ENCODE results near the gene MRPS30. TPM values are rescaled to one million over a fixed set of nuclear protein-coding genes. Genes with fewer than 3 reads are reported as not detected.
"Not testable (repeated sequence)": the region's sequence is repeated elsewhere in the genome, so short reads cannot be mapped to it uniquely, and the experiment has no call there.

Gene MRPS30
- total RNA-seq, 1 donor from 2014 or later, result 59.9 TPM

DNA sequence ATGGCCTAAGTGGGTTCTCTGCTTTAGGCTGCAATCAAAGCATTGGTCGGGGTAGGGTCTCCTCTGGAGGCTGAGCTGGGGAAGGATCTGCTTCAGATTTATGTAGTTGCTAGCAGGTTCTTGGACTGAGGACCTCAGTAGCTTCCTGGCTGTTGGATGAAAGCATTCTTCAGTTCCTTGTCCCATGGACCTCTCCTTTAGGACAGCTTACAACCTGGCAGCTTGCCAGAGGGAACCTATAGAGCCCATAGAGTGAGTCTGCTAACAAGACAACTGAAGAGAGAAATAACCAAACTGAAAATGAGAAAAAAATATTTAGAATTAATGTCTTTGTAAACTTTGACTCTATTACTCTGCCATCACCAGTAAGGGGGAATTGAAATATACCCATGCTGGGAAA, 12.4 kb downstream of the MRPS30 start:
- DNase-seq, result no peak

- DNase-seq, result not testable (repeated sequence)
Observed at GRCh38 chr5:44824662-44825061, 15.9 kb downstream of the MRPS30 start.

GRCh38 chr5:44827681-44828080, 18.9 kb downstream of the MRPS30 start:
- DNase-seq, result no peak

GRCh38 chr5:44828719-44829118, 20.0 kb downstream of the MRPS30 start:
- no peak for DNase-seq

- DNase-seq, result no peak
Observed at GRCh38 chr5:44830951-44831350, 22.2 kb downstream of the MRPS30 start.

GRCh38 chr5:44833249-44833648, 24.5 kb downstream of the MRPS30 start:
- DNase-seq, result no peak

GRCh38 chr5:44835693-44836092, 26.9 kb downstream of the MRPS30 start:
- no peak for DNase-seq

- DNase-seq, result no peak
Observed at GRCh38 chr5:44839018-44839681, 30.4 kb downstream of the MRPS30 start.

DNA sequence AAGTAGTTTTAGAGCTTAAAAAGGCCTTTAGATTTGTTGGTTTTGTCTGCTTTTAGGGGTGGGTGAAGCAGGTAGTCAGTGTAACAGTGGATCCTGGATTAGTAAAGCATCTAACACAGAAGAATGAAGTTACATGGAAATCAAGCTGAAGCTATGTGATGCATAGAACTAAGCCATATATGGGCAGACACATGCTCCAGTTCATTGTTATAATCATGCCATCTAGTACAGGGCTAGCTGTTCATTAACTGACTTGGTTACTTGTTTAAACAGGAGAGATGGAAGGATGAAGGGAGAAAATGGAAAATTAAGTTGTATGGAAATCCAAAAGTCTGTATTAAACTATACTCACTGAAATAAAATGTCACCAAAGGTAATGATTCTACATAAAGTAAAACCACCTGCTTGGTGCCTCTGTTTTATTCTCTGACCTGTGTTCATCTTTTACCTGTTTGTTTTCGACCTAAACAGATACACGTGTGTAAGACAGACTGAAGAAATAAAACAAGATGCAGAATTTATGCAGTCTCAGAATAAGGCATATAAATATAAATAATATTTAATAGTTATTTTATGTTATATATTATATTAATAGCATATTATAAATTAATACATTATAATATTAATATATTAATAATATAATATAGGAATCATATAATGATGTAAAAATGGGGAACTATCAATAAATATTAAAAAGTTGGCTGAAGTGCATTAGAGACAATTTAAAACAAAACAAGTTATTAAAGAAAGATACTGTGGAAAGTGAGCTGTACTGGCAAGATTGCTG, 33.9 kb downstream of the MRPS30 start:
- no peak for DNase-seq

DNA sequence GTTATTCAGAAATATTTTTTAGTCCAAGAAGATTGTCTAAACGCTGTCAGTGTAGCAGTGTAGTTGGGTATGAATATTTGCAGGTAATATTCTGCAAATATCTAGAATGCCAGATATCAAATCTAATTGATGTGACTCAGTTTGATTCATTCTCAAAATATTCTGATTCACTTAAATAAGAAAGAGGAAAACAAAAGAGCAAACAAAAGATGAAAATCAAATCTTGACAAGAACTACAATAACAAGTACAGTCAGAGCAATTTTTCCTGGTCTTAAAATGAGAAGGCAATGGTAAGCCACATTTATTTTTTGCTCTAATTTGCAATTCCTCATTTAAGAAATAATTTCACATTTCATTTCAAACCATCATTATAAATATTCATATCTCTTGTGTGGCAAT, 36.0 kb downstream of the MRPS30 start:
- no peak for DNase-seq

DNA sequence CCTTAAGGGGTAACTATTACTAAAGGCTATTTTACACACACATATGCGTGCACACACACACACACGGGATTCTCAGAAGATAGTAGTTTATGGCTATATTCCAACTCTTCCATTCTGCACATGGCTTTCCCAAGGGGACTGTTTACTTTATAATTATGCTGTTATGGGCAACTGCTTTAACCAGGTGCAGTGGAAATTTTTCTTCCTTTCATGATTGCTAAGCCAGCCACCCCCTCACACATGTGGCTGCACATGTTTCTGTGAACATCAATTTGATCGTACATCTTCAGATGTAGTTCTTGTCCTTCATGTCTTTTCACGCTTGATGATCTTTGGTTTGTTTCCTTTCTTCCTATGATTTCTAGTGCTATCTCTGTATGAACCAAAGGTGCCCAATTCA, 37.0 kb downstream of the MRPS30 start:
- DNase-seq, result no peak

- DNase-seq, result no peak
Observed at GRCh38 chr5:44847206-44847852, 38.6 kb downstream of the MRPS30 start.

GRCh38 chr5:44860267-44860666, 51.5 kb downstream of the MRPS30 start:
- DNase-seq, result no peak

- DNase-seq, result peak; percentile 36
Observed at GRCh38 chr5:44862808-44863207, 54.1 kb downstream of the MRPS30 start.

Measured in dermis blood vessel endothelial cell (primary cell).